PC-9 (cell line): Measurements from ENCODE around the gene ANKDD1A. TPM values are rescaled to one million over a fixed set of nuclear protein-coding genes. Genes with fewer than 3 reads are reported as not detected.
A peak's percentile ranks its signal among the peaks of the same experiment; 100 is the strongest.

Source experiments
- BruUV-seq: library from RNA; stranded (reverse); fragments of 400-500 nt; replicated peaks from 2 replicates; lab custom pipeline; 2021; lab: Mats Ljungman, UMichigan
- CTCF ChIA-PET: fragments of 300-600 bp; sonication (Branson Sonifier 250); formaldehyde crosslinking; loops from one replicate; lab custom pipeline; 2022; ENCODE audit warnings: antibody characterized with exemption; lab: Charles Lee
- POLR2A ChIA-PET: fragments of 300-600 bp; sonication (Branson Sonifier 250); formaldehyde crosslinking; loops from one replicate; lab custom pipeline; 2022; ENCODE audit warnings: antibody characterized with exemption; ENCODE audit not compliant: unreplicated experiment; lab: Charles Lee
- DNase-seq, 2 experiments: peaks; one replicate each; pipeline versions ENCODE4 v3.0.0 to v3.0.0-alpha.2; 2015 to 2022; ENCODE audit warnings: mixed read lengths in 1 of 2
- H2AFZ ChIP-seq: fragments of 200-600 bp; sonication (generic); 2 replicates; pipeline ENCODE4 v1.8.1; 2017; ENCODE audit warnings: antibody characterized with exemption
- H3F3A ChIP-seq: fragments of 200-600 bp; sonication (generic); 2 replicates; pipeline ENCODE4 v1.8.1; 2017; ENCODE audit warnings: antibody characterized with exemption, mild to moderate bottlenecking, low read depth; ENCODE audit not compliant: insufficient read depth
- H3K27ac ChIP-seq: fragments of 200-600 bp; sonication (generic); 2 replicates; pipeline ENCODE4 v1.6.1; 2016; ENCODE audit warnings: mixed run types
- H3K27me3 ChIP-seq: fragments of 200-600 bp; sonication (generic); 2 replicates; pipeline ENCODE4 v1.6.1; 2016; ENCODE audit warnings: low read depth, mixed run types; ENCODE audit not compliant: insufficient read depth
- H3K36me3 ChIP-seq: fragments of 200-600 bp; sonication (generic); 2 replicates; pipeline ENCODE4 v1.6.1; 2016; ENCODE audit warnings: low read depth, mixed run types
- H3K4me1 ChIP-seq: fragments of 200-600 bp; sonication (generic); replicated peaks from 2 replicates; pipeline ENCODE4 v1.6.1; 2016; ENCODE audit warnings: mixed run types; ENCODE audit not compliant: insufficient read depth
- H3K4me2 ChIP-seq: fragments of 200-600 bp; sonication (generic); 2 replicates; pipeline ENCODE4 v1.6.1; 2017; ENCODE audit warnings: mixed run types
- H3K4me3 ChIP-seq: fragments of 200-600 bp; sonication (generic); 2 replicates; pipeline ENCODE4 v1.6.1; 2016; ENCODE audit warnings: mixed run types
- H3K79me2 ChIP-seq: fragments of 200-600 bp; sonication (generic); 2 replicates; pipeline ENCODE4 v1.6.1; 2017; ENCODE audit warnings: low read depth, mixed run types
- H3K9me2 ChIP-seq: fragments of 200-600 bp; sonication (generic); 2 replicates; pipeline ENCODE4 v1.8.1; 2017; ENCODE audit warnings: mild to moderate bottlenecking; ENCODE audit not compliant: insufficient read depth
- H3K9me3 ChIP-seq: fragments of 200-600 bp; sonication (generic); 2 replicates; pipeline ENCODE4 v1.8.1; 2016; ENCODE audit warnings: low read depth; ENCODE audit not compliant: insufficient read depth
- H4K20me1 ChIP-seq: fragments of 200-600 bp; sonication (generic); 2 replicates; pipeline ENCODE4 v1.8.1; 2017; ENCODE audit not compliant: insufficient read depth
- EZH2 ChIP-seq: fragments of 200-600 bp; sonication (generic); IDR thresholded peaks from 2 replicates; pipeline ENCODE4 v1.8.0; 2017; ENCODE audit warnings: antibody characterized with exemption, low read depth
- intact Hi-C: fragments of 100-400 bp; cut with micrococcal nuclease; formaldehyde crosslinking; loops from one replicate; pipeline ENCODE4 v1.10.0; 2022; ENCODE audit not compliant: unreplicated experiment
- total RNA-seq: library from RNA; stranded (reverse); gene quantifications from 2 replicates; pipeline ENCODE4 v1.2.3, GENCODE V29; 2021
- TF ChIP-seq, protein P1 (sequence below): fragments of 200-600 bp; sonication (generic); conservative IDR thresholded peaks from 2 replicates; pipeline ENCODE4 v1.6.1; 2017; ENCODE audit warnings: mixed run types, antibody characterized with exemption, mild to moderate bottlenecking, moderate library complexity

The ANKDD1A gene
- total RNA-seq, 1 experiment from 2014 or later = 14.2 TPM

- BruUV-seq = no TSS peak
- Histone ChIP-seq H3K9me2 (no peaks in the 10 kb centered on the region), H4K20me1 (no peaks in the 10 kb centered on the region), H3K4me2 (peak overlapping the region; percentile 81; the same call in 1 of the 2 replicates), H3F3A (no peaks in the 10 kb centered on the region), H3K4me3 (no peak overlapping the region), H3K9me3 (no peaks in the 10 kb centered on the region), H2AFZ (no peak overlapping the region), H3K4me1 (no peaks in the 10 kb centered on the region), H3K36me3 (no peaks in the 10 kb centered on the region), H3K27ac (no peak overlapping the region), H3K27me3 (no peaks in the 10 kb centered on the region), H3K79me2 (no peaks in the 10 kb centered on the region)
- intact Hi-C loops = no loop called here
- TF ChIP-seq EZH2 = no peak
- TF ChIP-seq, protein P1, sequence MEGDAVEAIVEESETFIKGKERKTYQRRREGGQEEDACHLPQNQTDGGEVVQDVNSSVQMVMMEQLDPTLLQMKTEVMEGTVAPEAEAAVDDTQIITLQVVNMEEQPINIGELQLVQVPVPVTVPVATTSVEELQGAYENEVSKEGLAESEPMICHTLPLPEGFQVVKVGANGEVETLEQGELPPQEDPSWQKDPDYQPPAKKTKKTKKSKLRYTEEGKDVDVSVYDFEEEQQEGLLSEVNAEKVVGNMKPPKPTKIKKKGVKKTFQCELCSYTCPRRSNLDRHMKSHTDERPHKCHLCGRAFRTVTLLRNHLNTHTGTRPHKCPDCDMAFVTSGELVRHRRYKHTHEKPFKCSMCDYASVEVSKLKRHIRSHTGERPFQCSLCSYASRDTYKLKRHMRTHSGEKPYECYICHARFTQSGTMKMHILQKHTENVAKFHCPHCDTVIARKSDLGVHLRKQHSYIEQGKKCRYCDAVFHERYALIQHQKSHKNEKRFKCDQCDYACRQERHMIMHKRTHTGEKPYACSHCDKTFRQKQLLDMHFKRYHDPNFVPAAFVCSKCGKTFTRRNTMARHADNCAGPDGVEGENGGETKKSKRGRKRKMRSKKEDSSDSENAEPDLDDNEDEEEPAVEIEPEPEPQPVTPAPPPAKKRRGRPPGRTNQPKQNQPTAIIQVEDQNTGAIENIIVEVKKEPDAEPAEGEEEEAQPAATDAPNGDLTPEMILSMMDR = no peak
- no peak for DNase-seq
- ChIA-PET CTCF (interaction anchor here (0.5 to 0.6 kb wide), 2 partner anchors 80 to 184 kb away, joined by 3 to 4 read pairs; no protein-coding TSS in a partner anchor), POLR2A (interaction anchor here (0.6 kb wide), 2 partner anchors 111 to 204 kb away, joined by 5 to 7 read pairs; no protein-coding TSS in a partner anchor)
These were observed 950 bp downstream of the ANKDD1A start for GRCh38 chr15:64912379-64913325.

DNA sequence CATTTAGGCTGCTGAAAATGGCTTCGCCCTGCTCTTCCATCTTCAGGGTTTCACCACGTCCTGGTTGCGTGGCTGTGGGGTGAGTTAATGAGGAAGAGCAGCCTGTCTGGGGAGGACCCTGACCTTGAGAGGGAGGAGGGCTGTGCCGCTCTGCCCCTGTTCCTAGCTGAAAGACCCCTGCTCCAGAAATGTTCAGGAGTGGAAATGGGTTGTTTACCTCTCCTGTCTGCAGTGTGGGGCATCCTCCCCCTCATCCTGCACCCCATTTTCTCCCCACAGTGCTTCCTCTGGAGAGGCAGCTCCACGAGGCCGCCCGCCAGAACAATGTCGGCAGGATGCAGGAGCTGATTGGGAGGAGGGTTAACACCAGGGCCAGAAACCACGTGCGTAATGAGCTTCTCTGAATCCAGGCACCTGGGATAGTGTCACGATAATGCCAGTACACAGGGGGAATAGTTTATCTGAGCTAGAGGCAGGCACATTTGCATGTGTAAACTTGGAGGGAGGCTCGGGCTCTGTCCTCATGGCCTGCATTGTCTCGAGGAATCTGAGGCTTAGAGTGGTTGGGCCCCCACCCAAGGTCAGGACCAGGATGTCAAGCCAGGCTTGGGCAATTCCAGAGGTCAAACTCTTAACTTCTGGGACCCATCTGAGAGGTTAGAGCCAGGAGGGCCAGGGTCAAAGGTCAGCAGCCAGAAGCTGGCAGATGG is 4.0 kb downstream of the ANKDD1A start:
- Histone ChIP-seq H3K36me3 (no peaks in the 10 kb centered on the region), H3F3A (no peaks in the 10 kb centered on the region), H3K4me2 (no peak overlapping the region), H3K9me3 (no peaks in the 10 kb centered on the region), H3K9me2 (no peaks in the 10 kb centered on the region), H3K4me3 (no peak overlapping the region), H4K20me1 (no peaks in the 10 kb centered on the region), H3K4me1 (no peaks in the 10 kb centered on the region), H2AFZ (no peak overlapping the region), H3K27ac (no peak overlapping the region), H3K79me2 (no peaks in the 10 kb centered on the region), H3K27me3 (no peaks in the 10 kb centered on the region)
- ChIA-PET CTCF (no interaction called here), POLR2A (no interaction called here)
- intact Hi-C loops = no loop called here
- TF ChIP-seq EZH2 = no peak
- TF ChIP-seq, protein P1 = no peak
- no peak for DNase-seq
- BruUV-seq = no TSS peak

GRCh38 chr15:64916365-64916764 is 4.7 kb downstream of the ANKDD1A start:
- BruUV-seq = no TSS peak
- Histone ChIP-seq H3K36me3 (no peaks in the 10 kb centered on the region), H3K79me2 (no peaks in the 10 kb centered on the region), H2AFZ (no peak overlapping the region), H3K27me3 (no peaks in the 10 kb centered on the region), H3F3A (peaks cover 2% of the 10 kb centered on the region; the same call in 1 of the 2 replicates), H3K4me3 (no peak overlapping the region), H3K9me2 (no peaks in the 10 kb centered on the region), H3K4me1 (peaks cover 7% of the 10 kb centered on the region), H4K20me1 (no peaks in the 10 kb centered on the region), H3K4me2 (no peak overlapping the region), H3K9me3 (no peaks in the 10 kb centered on the region), H3K27ac (no peak overlapping the region)
- no peak for TF ChIP-seq EZH2
- TF ChIP-seq, protein P1 = no peak
- intact Hi-C loops = no loop called here
- no peak for DNase-seq
- ChIA-PET CTCF (no interaction called here), POLR2A (no interaction called here)
